Mesenteric fat pad (tissue), 1 donor: Measurements from ENCODE around the gene STOML1. TPM values are rescaled to one million over a fixed set of nuclear protein-coding genes. Genes with fewer than 3 reads are reported as not detected.

Source experiments
- DNase-seq: peaks from one replicate; pipeline ENCODE4 v3.0.0-alpha.2; 2020; ENCODE audit warnings: low spot score
- total RNA-seq: library from RNA; stranded (reverse); fragmentation: NEBNext Ultra II Directional; extraction: Animal tissue kit (Norgen Biotek cat#: 25700); gene quantifications from one replicate; pipeline ENCODE4 v1.2.1, GENCODE V29; 2021
- donor health status: DM: yes; HTN: yes; CAD: no.

Gene STOML1
- total RNA-seq, 1 donor from 2014 or later: 18.6 TPM

- DNase-seq: no peak
Measured at GRCh38 chr15:73965758-73966113, 26.4 kb downstream of the STOML1 start.

- peak; percentile 72 for DNase-seq
Measured at GRCh38 chr15:73965094-73965757, 26.9 kb downstream of the STOML1 start.

GRCh38 chr15:73964736-73965093, 27.4 kb downstream of the STOML1 start:
- peak; percentile 92 for DNase-seq

DNA sequence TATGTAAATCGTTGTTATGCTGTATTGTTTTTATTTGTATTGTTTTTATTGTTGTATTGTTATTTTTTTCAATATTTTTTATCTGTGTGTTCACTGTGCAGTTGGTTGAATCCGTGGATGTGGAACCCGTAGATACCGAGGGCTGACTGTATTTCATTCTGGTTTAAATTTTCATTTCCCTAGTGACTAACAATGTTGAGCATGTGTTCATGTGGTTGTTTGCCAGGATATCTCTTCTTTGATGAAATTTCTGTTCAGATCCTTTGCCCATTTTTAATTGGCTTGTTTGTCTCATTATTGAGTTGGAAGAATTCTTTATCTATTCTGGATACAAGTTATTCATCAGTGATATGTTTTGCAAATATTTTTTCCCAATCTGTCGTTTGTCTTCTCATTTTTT, 29.7 kb downstream of the STOML1 start:
- DNase-seq: no peak

DNA sequence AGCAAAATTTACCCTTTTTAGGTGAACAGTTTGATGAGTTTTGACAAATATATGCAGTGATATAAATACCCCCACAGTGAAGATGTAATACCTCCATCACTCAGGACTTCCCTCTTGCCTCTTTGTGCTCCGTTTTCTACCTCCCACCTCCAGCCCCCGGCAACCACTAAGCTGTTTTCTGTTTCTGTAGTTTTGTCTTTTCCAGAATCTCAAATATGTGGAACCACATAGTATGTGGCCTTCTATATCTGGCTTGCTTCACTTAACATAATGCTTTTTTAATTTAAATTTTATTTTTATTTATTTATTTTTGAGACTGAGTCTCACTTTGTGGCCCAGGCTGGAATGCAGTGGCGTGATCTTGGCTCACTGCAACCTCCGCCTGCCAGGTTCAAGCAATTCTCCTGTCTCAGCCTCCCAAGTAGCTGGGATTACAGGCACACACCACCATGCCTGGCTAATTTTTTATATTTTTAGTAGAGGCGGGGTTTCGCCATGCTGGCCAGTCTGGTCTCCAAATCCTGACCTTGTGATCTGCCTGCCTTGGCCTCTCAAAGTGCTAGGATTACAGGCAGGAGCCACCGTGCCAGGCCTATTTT, 31.5 kb downstream of the STOML1 start:
- peak; percentile 6 for DNase-seq

- peak; percentile 41 for DNase-seq
Measured at GRCh38 chr15:73959801-73960200, 32.3 kb downstream of the STOML1 start.

GRCh38 chr15:73959012-73959581, 33.0 kb downstream of the STOML1 start:
- DNase-seq: peak; percentile 57

DNA sequence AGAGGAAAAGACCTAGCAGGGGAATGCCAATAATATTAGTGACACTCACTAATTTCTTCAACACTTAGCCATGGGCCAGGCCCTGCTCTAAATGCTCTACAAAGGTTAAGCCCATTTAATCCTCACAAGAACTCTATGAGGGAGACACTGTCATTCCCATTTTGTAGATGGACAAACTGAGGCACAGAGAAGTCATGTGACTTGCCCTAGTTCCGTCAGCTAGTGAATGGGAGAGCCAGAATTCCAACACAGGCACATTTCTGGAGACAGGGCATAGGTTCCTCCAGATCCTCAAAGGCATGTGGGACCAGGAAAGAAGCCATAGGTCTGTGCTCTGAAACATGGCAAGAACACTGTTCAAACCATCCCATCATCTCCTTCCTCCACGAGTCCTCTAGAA, 34.3 kb downstream of the STOML1 start:
- DNase-seq: no peak

- no peak for DNase-seq
Measured at GRCh38 chr15:73957276-73957675, 34.8 kb downstream of the STOML1 start.

- DNase-seq: no peak
Measured at GRCh38 chr15:73956743-73957135, 35.4 kb downstream of the STOML1 start.

- no peak for DNase-seq
Measured at GRCh38 chr15:73955861-73956742, 36.0 kb downstream of the STOML1 start.

DNA sequence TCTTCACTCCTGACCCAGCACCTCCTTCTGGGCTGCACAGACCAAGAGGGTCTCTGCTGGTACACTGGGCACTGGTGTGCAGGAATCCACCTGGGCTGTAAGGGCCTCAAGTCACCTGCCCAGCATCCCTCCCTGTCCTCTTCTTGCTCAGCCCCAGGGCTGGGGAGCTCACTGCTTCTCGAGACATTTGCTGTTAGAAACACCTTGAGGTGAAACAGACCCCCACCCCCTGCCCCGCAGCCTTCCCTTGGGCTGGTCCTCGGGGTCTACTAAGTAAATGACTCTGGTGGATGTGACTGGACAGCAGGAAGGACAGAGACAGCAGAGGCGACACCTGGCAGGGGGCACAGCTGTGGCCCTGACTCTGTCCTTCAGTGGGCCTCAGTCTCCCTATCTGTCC, 36.8 kb downstream of the STOML1 start:
- no peak for DNase-seq

DNA sequence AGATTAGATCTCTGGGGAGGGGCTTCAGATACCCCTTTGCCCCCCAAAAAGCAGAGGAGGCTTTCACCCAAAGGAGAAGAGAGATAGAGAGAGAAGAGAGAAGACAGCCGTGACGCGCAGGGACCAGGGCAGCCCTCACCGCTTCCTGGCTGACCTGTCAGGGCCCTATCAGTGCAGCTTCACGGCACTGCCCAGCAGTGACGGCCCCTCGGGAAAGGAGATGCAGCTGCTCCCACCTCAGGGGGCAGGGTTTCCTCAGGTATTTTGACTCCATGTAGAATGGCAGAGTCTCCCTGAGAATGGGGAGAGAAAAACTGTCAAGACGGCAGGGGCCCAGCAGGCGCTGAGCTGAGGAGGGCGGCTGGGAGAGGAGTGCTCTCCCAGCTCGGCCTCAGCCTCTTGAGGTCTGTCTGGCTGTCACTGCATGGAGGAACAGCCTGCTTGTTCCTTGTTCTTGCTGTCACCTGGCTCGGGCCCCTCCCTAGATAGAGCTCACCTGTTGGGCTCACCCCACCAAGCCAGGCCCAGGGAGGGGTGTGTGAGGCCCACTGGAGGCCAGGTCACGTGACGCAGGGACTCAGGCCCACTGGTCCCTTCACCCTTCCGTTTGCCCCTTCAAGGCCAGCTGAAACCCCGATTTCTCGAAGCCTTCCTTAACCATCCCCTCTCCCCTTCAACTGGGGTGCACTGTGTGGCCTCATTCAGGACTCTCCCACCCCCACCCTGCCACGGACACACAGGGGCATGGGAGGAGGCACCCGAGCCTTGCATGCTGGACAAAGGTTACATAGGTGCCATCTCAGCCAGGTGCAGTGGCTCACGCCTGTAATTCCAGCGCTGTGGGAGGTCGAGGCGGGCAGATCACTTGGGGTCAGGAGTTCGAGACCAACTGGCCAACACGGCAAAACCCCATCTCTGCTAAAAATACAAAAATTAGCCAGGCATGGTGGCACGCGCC, 37.6 kb downstream of the STOML1 start:
- no peak for DNase-seq

- no peak for DNase-seq
Measured at GRCh38 chr15:73952913-73953750, 39.0 kb downstream of the STOML1 start.

GRCh38 chr15:73952171-73952912, 39.8 kb downstream of the STOML1 start:
- no peak for DNase-seq

DNA sequence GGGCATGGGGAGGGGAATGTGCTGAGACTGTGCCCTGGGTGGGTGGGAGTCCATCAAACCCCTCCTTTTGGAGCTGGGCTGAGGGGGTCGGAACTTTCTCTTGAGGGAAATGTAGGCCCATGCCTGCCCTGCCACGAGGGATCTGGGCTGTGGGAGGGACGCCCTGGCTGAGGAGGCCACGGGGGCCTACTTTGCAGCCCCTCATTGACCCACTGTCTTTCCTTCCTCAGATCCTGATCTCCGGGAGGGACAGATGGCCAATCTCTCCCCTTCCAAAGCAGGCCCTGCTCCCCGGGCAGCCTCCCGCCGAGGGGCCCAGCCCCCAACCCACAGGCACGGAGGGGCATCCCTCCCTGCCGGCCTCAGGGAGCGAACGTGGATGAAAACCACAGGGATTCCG, 40.5 kb downstream of the STOML1 start:
- DNase-seq: no peak

- peak; percentile 94 for DNase-seq
Measured at GRCh38 chr15:73950831-73951561, 41.1 kb downstream of the STOML1 start.

GRCh38 chr15:73950479-73950830, 41.6 kb downstream of the STOML1 start:
- DNase-seq: no peak

- DNase-seq: no peak
Measured at GRCh38 chr15:73949496-73949895, 42.6 kb downstream of the STOML1 start.
